ENCODE measurements around the gene GAS2. TPM values are rescaled to one million over a fixed set of nuclear protein-coding genes. Genes with fewer than 3 reads are reported as not detected.

GAS2 gene
- total RNA-seq, 1 experiment from 2014 or later = 9.4 TPM

DNA sequence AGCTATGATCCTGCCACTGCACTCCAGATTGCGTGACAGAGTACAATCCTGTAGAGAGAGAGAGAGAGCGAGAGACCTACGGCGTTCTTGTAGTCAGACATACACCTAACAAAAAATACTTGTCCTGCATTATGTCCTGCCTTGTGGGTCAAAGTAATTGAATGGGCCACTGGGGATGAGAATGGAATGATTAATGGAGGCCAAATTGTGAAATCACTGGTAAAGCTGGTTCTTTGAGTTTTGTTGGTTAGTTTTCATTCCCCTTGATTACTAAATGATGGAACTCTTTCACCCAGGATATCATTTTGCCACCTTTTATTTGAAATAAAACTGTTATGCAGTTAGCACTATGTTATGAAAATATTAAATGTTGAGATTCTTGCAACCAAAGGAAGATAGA, 18.7 kb downstream of the GAS2 start:
- H3K4me3 Mint-ChIP-seq (ENCODE audit: unreplicated experiment) = no peak overlapping the region
- peaks cover 45% of the 10 kb centered on the region for H3K4me1 ChIP-seq
- DNase-seq = peak in 1 of 2 experiments; percentile 28
- BruUV-seq (replicated peaks) = no TSS peak
- H3K36me3 Mint-ChIP-seq (ENCODE audit: insufficient read depth, unreplicated experiment) = no peaks in the 10 kb centered on the region
- H3K4me1 Mint-ChIP-seq (ENCODE audit: low read depth, unreplicated experiment) = peaks cover 21% of the 10 kb centered on the region
- TF ChIP-seq, protein P1, sequence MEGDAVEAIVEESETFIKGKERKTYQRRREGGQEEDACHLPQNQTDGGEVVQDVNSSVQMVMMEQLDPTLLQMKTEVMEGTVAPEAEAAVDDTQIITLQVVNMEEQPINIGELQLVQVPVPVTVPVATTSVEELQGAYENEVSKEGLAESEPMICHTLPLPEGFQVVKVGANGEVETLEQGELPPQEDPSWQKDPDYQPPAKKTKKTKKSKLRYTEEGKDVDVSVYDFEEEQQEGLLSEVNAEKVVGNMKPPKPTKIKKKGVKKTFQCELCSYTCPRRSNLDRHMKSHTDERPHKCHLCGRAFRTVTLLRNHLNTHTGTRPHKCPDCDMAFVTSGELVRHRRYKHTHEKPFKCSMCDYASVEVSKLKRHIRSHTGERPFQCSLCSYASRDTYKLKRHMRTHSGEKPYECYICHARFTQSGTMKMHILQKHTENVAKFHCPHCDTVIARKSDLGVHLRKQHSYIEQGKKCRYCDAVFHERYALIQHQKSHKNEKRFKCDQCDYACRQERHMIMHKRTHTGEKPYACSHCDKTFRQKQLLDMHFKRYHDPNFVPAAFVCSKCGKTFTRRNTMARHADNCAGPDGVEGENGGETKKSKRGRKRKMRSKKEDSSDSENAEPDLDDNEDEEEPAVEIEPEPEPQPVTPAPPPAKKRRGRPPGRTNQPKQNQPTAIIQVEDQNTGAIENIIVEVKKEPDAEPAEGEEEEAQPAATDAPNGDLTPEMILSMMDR (IDR thresholded peaks at IDR 0.05; ENCODE audit: insufficient read depth in 1 of 2, low read depth in 1 of 2, low read length in 1 of 2, severe bottlenecking in 1 of 2, unreplicated experiment in 1 of 2) = no peak
- no peaks in the 10 kb centered on the region for H3K27me3 ChIP-seq (replicated peaks; ENCODE audit: control insufficient read depth, insufficient read depth, low read length)
- H3K9me3 Mint-ChIP-seq (ENCODE audit: unreplicated experiment) = no peaks in the 10 kb centered on the region
- no peaks in the 10 kb centered on the region; the same call in 1 of the 2 replicates for H3K36me3 ChIP-seq (ENCODE audit: control insufficient read depth, insufficient read depth, low read length)
- ChIA-PET CTCF (no interaction called here), POLR2A (no interaction called here)
- no peak overlapping the region for H3K4me3 ChIP-seq (ENCODE audit: low read depth, low read length)
- H3K9me3 ChIP-seq = no peaks in the 10 kb centered on the region
- H3K27me3 Mint-ChIP-seq (ENCODE audit: insufficient read depth, unreplicated experiment) = no peaks in the 10 kb centered on the region
- no peak overlapping the region for H3K27ac Mint-ChIP-seq (ENCODE audit: unreplicated experiment)
- intact Hi-C loops (cut with micrococcal nuclease; ENCODE audit: unreplicated experiment) = no loop called here

DNA sequence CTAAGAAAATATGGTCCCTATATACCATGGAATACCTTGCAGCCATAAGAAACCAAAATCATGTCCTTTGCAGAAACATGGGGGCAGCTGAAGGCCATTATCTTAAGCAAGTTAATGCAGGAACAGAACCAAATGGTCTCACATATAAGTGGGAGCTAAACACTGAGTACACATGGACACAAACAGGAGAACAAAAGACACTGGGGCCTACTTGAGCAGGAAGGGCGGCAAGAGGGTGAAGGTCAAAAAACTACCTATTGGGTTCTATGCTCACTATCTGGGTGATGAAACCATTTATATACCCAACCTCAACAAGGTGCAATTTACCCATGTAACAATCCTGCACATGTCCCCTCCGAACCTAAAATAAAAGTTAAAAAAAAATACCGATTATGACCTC, 22.5 kb downstream of the GAS2 start:
- no peaks in the 10 kb centered on the region for H3K27me3 ChIP-seq (replicated peaks; ENCODE audit: control insufficient read depth, insufficient read depth, low read length)
- intact Hi-C loops (cut with micrococcal nuclease; ENCODE audit: unreplicated experiment) = loop anchor here (2.0 kb wide), 1 partner anchor 14 kb away; no protein-coding TSS in a partner anchor
- DNase-seq = peak in 1 of 2 experiments; percentile 30
- H3K36me3 ChIP-seq (ENCODE audit: control insufficient read depth, insufficient read depth, low read length) = no peaks in the 10 kb centered on the region; the same call in 1 of the 2 replicates
- no TSS peak for BruUV-seq (replicated peaks)
- H3K36me3 Mint-ChIP-seq (ENCODE audit: insufficient read depth, unreplicated experiment) = no peaks in the 10 kb centered on the region
- peaks cover 40% of the 10 kb centered on the region for H3K4me1 ChIP-seq
- no peaks in the 10 kb centered on the region for H3K9me3 ChIP-seq
- no peak overlapping the region for H3K4me3 Mint-ChIP-seq (ENCODE audit: unreplicated experiment)
- CTCF ChIA-PET = no interaction called here
- no peaks in the 10 kb centered on the region for H3K27me3 Mint-ChIP-seq (ENCODE audit: insufficient read depth, unreplicated experiment)
- TF ChIP-seq, protein P1 (IDR thresholded peaks at IDR 0.05; ENCODE audit: insufficient read depth in 1 of 2, low read depth in 1 of 2, low read length in 1 of 2, severe bottlenecking in 1 of 2, unreplicated experiment in 1 of 2) = no peak
- H3K4me3 ChIP-seq (ENCODE audit: low read depth, low read length) = no peak overlapping the region
- peaks cover 27% of the 10 kb centered on the region for H3K4me1 Mint-ChIP-seq (ENCODE audit: low read depth, unreplicated experiment)
- POLR2A ChIA-PET = no interaction called here
- H3K27ac Mint-ChIP-seq (ENCODE audit: unreplicated experiment) = no peak overlapping the region
- no peaks in the 10 kb centered on the region for H3K9me3 Mint-ChIP-seq (ENCODE audit: unreplicated experiment)

DNA sequence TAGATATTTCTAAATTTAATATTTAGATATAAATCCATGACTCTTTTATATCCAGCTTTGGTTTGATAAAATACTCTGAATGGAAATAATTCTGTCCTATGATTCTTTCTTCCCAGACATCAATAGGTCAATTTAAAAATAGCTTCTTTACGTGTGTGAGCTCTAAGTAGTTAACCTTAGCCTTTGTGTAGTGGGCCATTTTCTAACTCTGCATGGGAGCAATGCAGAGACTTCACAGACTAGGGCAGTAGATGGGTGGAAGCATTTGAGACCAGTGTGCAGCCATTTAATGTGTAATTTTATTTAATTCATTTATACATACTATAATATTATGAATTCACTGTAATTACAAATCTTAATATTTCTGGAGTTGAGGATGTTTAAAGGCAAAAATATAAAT, 23.8 kb downstream of the GAS2 start:
- no TSS peak for BruUV-seq (replicated peaks)
- no peak overlapping the region for H3K27ac Mint-ChIP-seq (ENCODE audit: unreplicated experiment)

More for the DNA sequence above, 23.8 kb downstream of the GAS2 start:
- Mint-ChIP-seq H3K27me3 (ENCODE audit: insufficient read depth, unreplicated experiment) (no peaks in the 10 kb centered on the region), H3K36me3 (ENCODE audit: insufficient read depth, unreplicated experiment) (no peaks in the 10 kb centered on the region), H3K4me1 (ENCODE audit: low read depth, unreplicated experiment) (peaks cover 23% of the 10 kb centered on the region), H3K4me3 (ENCODE audit: unreplicated experiment) (no peak overlapping the region), H3K9me3 (ENCODE audit: unreplicated experiment) (no peaks in the 10 kb centered on the region)
- Histone ChIP-seq H3K9me3 (no peaks in the 10 kb centered on the region), H3K36me3 (ENCODE audit: control insufficient read depth, insufficient read depth, low read length) (no peaks in the 10 kb centered on the region; the same call in 1 of the 2 replicates), H3K4me3 (ENCODE audit: low read depth, low read length) (no peak overlapping the region), H3K27me3 (replicated peaks; ENCODE audit: control insufficient read depth, insufficient read depth, low read length) (no peaks in the 10 kb centered on the region), H3K4me1 (peaks cover 37% of the 10 kb centered on the region)
- CTCF ChIA-PET = no interaction called here
- TF ChIP-seq, protein P1 (IDR thresholded peaks at IDR 0.05; ENCODE audit: insufficient read depth in 1 of 2, low read depth in 1 of 2, low read length in 1 of 2, severe bottlenecking in 1 of 2, unreplicated experiment in 1 of 2) = no peak
- intact Hi-C loops (cut with micrococcal nuclease; ENCODE audit: unreplicated experiment) = no loop called here
- DNase-seq = no peak
- POLR2A ChIA-PET = interaction anchor here (0.5 kb wide), 1 partner anchor 140 kb away, joined by 3 read pairs; no protein-coding TSS in a partner anchor

Measured in Caco-2 (cell line).